Activated B cell treated with CpG ODN at 0.5 μM for 24 hours (primary cell): ENCODE data around the gene SPTBN5. TPM values are rescaled to one million over a fixed set of nuclear protein-coding genes. Genes with fewer than 3 reads are reported as not detected.

Source experiments
- ATAC-seq: fragments of 200-7000 bp; cut with Tn5 transposase; one replicate; pipeline ENCODE4 v1.10.0; 2021; ENCODE audit warnings: low read depth, mild to moderate bottlenecking, moderate library complexity
- CTCF ChIA-PET: fragments of 350-600 bp; sonication (Branson Sonifier 250); formaldehyde crosslinking; loops from one replicate; lab custom pipeline; 2021; ENCODE audit warnings: antibody characterized with exemption; lab: Charles Lee
- POLR2A ChIA-PET: fragments of 350-600 bp; sonication (Branson Sonifier 250); formaldehyde crosslinking; loops from one replicate; lab custom pipeline; 2021; ENCODE audit warnings: antibody characterized with exemption; lab: Charles Lee
- DNase-seq: peaks from one replicate; pipeline ENCODE4 v3.0.0; 2022
- H3K27ac Mint-ChIP-seq: one replicate; pipeline ENCODE4 v1.8.0; 2020; ENCODE audit warnings: mixed read lengths
- H3K27me3 Mint-ChIP-seq: one replicate; pipeline ENCODE4 v1.8.0; 2021; ENCODE audit warnings: mixed read lengths
- H3K36me3 Mint-ChIP-seq: one replicate; pipeline ENCODE4 v1.8.0; 2021; ENCODE audit warnings: low read depth, mixed read lengths
- H3K4me1 Mint-ChIP-seq: one replicate; pipeline ENCODE4 v1.8.0; 2021; ENCODE audit warnings: mixed read lengths
- H3K4me3 Mint-ChIP-seq: one replicate; pipeline ENCODE4 v1.8.0; 2020; ENCODE audit warnings: mild to moderate bottlenecking, mixed read lengths
- H3K9me3 Mint-ChIP-seq: one replicate; pipeline ENCODE4 v1.8.0; 2020; ENCODE audit warnings: mixed read lengths
- CTCF ChIP-seq: fragments of 200-600 bp; IDR thresholded peaks from one replicate; pipeline ENCODE4 v1.8.0; 2022; ENCODE audit warnings: antibody characterized with exemption, mild to moderate bottlenecking
- intact Hi-C: fragments of 100-400 bp; cut with micrococcal nuclease; formaldehyde crosslinking; loops from one replicate; pipeline ENCODE4 v1.15.1; 2024
- total RNA-seq: library from RNA; stranded (reverse); gene quantifications from 2 replicates; pipeline ENCODE4 v1.2.3, GENCODE V29; 2022

Gene SPTBN5
- total RNA-seq, 1 donor from 2014 or later: 1.1 TPM

DNA sequence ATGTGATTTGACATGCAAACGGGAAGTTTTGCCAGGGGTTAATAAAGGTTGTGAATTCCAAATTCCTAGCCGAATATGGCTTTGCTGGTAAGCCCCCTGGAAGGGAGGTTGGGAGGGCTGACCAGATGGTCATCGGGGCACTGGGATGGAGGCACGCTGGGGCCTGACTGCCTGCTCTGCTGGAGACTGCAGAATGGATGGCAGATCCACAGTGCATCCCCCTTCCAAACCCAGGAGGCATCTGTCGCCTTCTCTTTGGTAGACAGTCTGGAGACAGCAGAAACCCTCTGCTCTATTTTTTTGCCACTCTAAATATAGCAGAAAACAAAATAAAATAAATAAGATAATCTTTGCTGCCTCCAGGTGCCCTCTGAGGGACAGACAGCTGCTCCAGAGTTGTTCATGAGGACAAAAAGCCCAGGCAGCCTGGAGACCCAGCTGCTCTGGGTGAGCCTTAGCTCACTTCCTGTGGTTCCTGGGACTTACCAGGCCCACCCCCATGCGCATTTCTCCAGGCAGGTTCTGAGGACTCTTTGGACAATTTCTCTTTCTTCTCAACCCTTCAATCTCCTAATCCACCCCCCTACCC lies 6.1 kb upstream of the SPTBN5 start:
- TF ChIP-seq CTCF: no peak
- peaks cover 19% of the 10 kb centered on the region for H3K4me1 Mint-ChIP-seq
- H3K4me3 Mint-ChIP-seq: no peak overlapping the region
- H3K27me3 Mint-ChIP-seq: no peaks in the 10 kb centered on the region
- intact Hi-C loops: loop anchor here (5.0 kb wide), 2 partner anchors 157 to 433 kb away; no protein-coding TSS in a partner anchor
- ChIA-PET POLR2A (no interaction called here), CTCF (interaction anchor here (9.3 kb wide), 1 partner anchor 127 kb away, joined by 108 read pairs; the partner anchor contains the start of gene MAPKBP1)
- H3K36me3 Mint-ChIP-seq: peaks cover 38% of the 10 kb centered on the region
- DNase-seq: no peak
- H3K27ac Mint-ChIP-seq: no peak overlapping the region
- no peaks in the 10 kb centered on the region for H3K9me3 Mint-ChIP-seq
- no peak for ATAC-seq

- intact Hi-C loops: no loop called here
- Mint-ChIP-seq H3K36me3 (peaks cover 32% of the 10 kb centered on the region), H3K27me3 (no peaks in the 10 kb centered on the region), H3K27ac (peak overlapping the region; percentile 35), H3K9me3 (no peaks in the 10 kb centered on the region), H3K4me1 (peaks cover 38% of the 10 kb centered on the region), H3K4me3 (no peak overlapping the region)
- CTCF ChIA-PET: no interaction called here
- ATAC-seq (no peak), DNase-seq (no peak)
- POLR2A ChIA-PET: no interaction called here
- TF ChIP-seq CTCF: no peak
Observed at GRCh38 chr15:41897363-41897799, 3.5 kb upstream of the SPTBN5 start.

DNA sequence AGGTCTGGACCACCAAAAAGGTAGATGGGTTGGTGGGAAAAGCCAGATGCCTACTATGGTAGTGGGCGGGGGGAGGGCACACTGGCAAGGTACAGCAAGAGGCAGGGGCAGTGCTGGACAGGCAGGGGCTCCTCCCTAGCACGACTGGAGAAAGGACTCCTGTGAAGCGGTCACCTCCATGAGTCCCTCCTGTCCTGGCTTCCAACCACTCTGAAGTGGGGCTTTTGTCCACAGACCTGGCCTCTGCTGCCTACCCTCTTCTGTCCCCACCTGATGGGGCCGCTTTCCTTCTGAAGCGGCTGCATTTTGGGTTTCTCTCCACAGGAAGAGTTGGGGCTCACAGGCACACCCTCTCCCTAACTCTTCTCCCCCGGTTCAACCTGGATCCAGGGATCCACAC lies 2.7 kb upstream of the SPTBN5 start:
- TF ChIP-seq CTCF: no peak
- Mint-ChIP-seq H3K9me3 (no peaks in the 10 kb centered on the region), H3K36me3 (peaks cover 29% of the 10 kb centered on the region), H3K4me1 (peaks cover 44% of the 10 kb centered on the region), H3K27ac (peak overlapping the region; percentile 54), H3K27me3 (no peaks in the 10 kb centered on the region), H3K4me3 (no peak overlapping the region)
- POLR2A ChIA-PET: no interaction called here
- ATAC-seq (no peak), DNase-seq (no peak)
- CTCF ChIA-PET: interaction anchor here (2.3 kb wide), 1 partner anchor 8 kb away, joined by 16 read pairs; no protein-coding TSS in a partner anchor
- intact Hi-C loops: no loop called here

DNA sequence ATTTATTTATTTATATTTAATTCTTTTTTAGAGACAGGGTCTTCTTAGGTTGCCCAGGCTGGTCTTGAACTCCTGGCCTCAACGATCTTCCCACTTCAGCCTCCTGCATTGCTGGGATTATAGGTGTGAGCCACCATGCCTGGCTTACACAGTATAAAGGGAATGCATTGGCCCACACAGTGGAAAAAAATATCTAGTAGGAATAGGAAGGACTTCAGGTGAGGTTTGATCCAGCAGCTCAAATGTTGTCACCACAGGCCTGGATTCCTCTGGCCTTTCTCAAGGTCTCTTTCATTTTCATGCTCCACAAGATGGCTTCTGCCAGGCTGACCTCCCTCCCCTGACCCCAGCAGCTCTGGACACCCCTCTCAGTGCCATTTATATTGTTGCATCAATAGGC lies 2.1 kb upstream of the SPTBN5 start:
- Mint-ChIP-seq H3K4me1 (peaks cover 44% of the 10 kb centered on the region), H3K36me3 (peaks cover 26% of the 10 kb centered on the region), H3K4me3 (no peak overlapping the region), H3K27ac (peak overlapping the region; percentile 54), H3K9me3 (no peaks in the 10 kb centered on the region), H3K27me3 (no peaks in the 10 kb centered on the region)
- no peak for DNase-seq
- no peak for TF ChIP-seq CTCF
- intact Hi-C loops: loop anchor here (1.0 to 2.0 kb wide), 3 partner anchors 8 to 67 kb away; partner anchors contain the start of gene JMJD7
- POLR2A ChIA-PET: interaction anchor here (1.9 kb wide), 1 partner anchor 122 kb away, joined by 11 read pairs; the partner anchor contains the start of gene MAPKBP1
- ATAC-seq: no peak
- CTCF ChIA-PET: interaction anchor here (1.2 to 2.3 kb wide), 2 partner anchors 8 to 122 kb away, joined by 3 to 16 read pairs; partner anchors contain the start of gene MAPKBP1

GRCh38 chr15:41895491-41895890 lies 1.6 kb upstream of the SPTBN5 start:
- Mint-ChIP-seq H3K27ac (peak overlapping the region; percentile 81), H3K27me3 (no peaks in the 10 kb centered on the region), H3K36me3 (peaks cover 22% of the 10 kb centered on the region), H3K9me3 (no peaks in the 10 kb centered on the region), H3K4me1 (peaks cover 44% of the 10 kb centered on the region), H3K4me3 (peak overlapping the region; percentile 79)
- DNase-seq: no peak
- no peak for ATAC-seq
- no peak for TF ChIP-seq CTCF
- CTCF ChIA-PET: interaction anchor here (1.2 to 2.3 kb wide), 2 partner anchors 9 to 122 kb away, joined by 3 to 16 read pairs; partner anchors contain the start of gene MAPKBP1
- intact Hi-C loops: loop anchor here (1.0 to 2.0 kb wide), 3 partner anchors 9 to 67 kb away; partner anchors contain the start of gene JMJD7
- POLR2A ChIA-PET: interaction anchor here (0.6 to 2.5 kb wide), 6 partner anchors 33 to 1743 kb away, joined by 3 to 11 read pairs (median 6); partner anchors contain the start of genes EHD4 and MAPKBP1
